Measurements from ENCODE around the gene ZNF511. TPM values are rescaled to one million over a fixed set of nuclear protein-coding genes. Genes with fewer than 3 reads are reported as not detected.

Gene ZNF511
- polyA plus RNA-seq, 1 experiment: 32.9 TPM

GRCh38 chr10:133359972-133360610 lies 51.4 kb downstream of the ZNF511 start:
- Histone ChIP-seq H3K27me3 (ENCODE audit: control insufficient read depth, insufficient read depth, low read length) (no peaks in the 10 kb centered on the region), H3K36me3 (ENCODE audit: control insufficient read depth, insufficient read depth, low read length) (peaks cover 6% of the 10 kb centered on the region), H3K4me3 (ENCODE audit: low read depth, low read length) (no peak overlapping the region)
- no peak for TF ChIP-seq CTCF (IDR thresholded peaks at IDR 0.05; ENCODE audit: insufficient read depth, low read depth, low read length)
- ChIA-PET POLR2A (no interaction called here), CTCF (interaction anchor here (1.4 kb wide), 1 partner anchor 31 kb away, joined by 5 read pairs; no protein-coding TSS in a partner anchor)
- no peak for DNase-seq (ENCODE audit: low read depth)

GRCh38 chr10:133361227-133361626 lies 52.5 kb downstream of the ZNF511 start:
- no peak for TF ChIP-seq CTCF (IDR thresholded peaks at IDR 0.05; ENCODE audit: insufficient read depth, low read depth, low read length)
- Histone ChIP-seq H3K4me3 (ENCODE audit: low read depth, low read length) (no peak overlapping the region), H3K27me3 (ENCODE audit: control insufficient read depth, insufficient read depth, low read length) (no peaks in the 10 kb centered on the region), H3K36me3 (ENCODE audit: control insufficient read depth, insufficient read depth, low read length) (peaks cover 10% of the 10 kb centered on the region)
- DNase-seq (ENCODE audit: low read depth): no peak
- POLR2A ChIA-PET: interaction anchor here (0.7 kb wide), 1 partner anchor 12 kb away, joined by 5 read pairs; no protein-coding TSS in a partner anchor
- CTCF ChIA-PET: interaction anchor here (1.4 kb wide), 1 partner anchor 43 kb away, joined by 4 read pairs; no protein-coding TSS in a partner anchor

- CTCF ChIA-PET: interaction anchor here (1.0 to 1.4 kb wide), 2 partner anchors 16 to 44 kb away, joined by 3 to 4 read pairs; no protein-coding TSS in a partner anchor
- no peaks in the 10 kb centered on the region for H3K27me3 ChIP-seq (ENCODE audit: control insufficient read depth, insufficient read depth, low read length)
- H3K36me3 ChIP-seq (ENCODE audit: control insufficient read depth, insufficient read depth, low read length): peaks cover 16% of the 10 kb centered on the region
- no peak for TF ChIP-seq CTCF (IDR thresholded peaks at IDR 0.05; ENCODE audit: insufficient read depth, low read depth, low read length)
- no peak overlapping the region for H3K4me3 ChIP-seq (ENCODE audit: low read depth, low read length)
- DNase-seq (ENCODE audit: low read depth): no peak
- POLR2A ChIA-PET: no interaction called here
These were observed 53.2 kb downstream of the ZNF511 start for GRCh38 chr10:133361773-133362441.

Small RNA genes within 50 kb of the gene (small RNA-seq; reads per million reads assigned to genes)
- not detected for gene BANF1P2 (ENCODE audit: insufficient read length, low read depth, low replicate concordance)

Other genes starting within 250 kb of the ZNF511 start
- not detected in 2 replicates for gene ADGRA1, start 221.0 kb upstream of the ZNF511 start, polyA plus RNA-seq (2011; rRNA removed)
- gene KNDC1, start 148.7 kb upstream of the ZNF511 start, polyA plus RNA-seq (2011; rRNA removed): 1.0 and 1.1 TPM in 2 replicates
- not detected in 2 replicates for gene UTF1, start 78.7 kb upstream of the ZNF511 start, polyA plus RNA-seq (2011; rRNA removed)
- not detected in 2 replicates for gene VENTX, start 71.1 kb upstream of the ZNF511 start, polyA plus RNA-seq (2011; rRNA removed)
- gene ADAM8, start 32.0 kb upstream of the ZNF511 start, polyA plus RNA-seq (2011; rRNA removed): 0.53 and 0.77 TPM in 2 replicates
- gene TUBGCP2, start within 50 bp of the ZNF511 start, polyA plus RNA-seq (2011; rRNA removed): 44.2 and 55.8 TPM in 2 replicates
- 0.31 and 0.91 TPM in 2 replicates for gene CALY, start 28.0 kb downstream of the ZNF511 start, polyA plus RNA-seq (2011; rRNA removed)
- gene PRAP1, start 38.5 kb downstream of the ZNF511 start, polyA plus RNA-seq (2011; rRNA removed): not detected in 2 replicates
- 40.6 and 49.8 TPM in 2 replicates for gene FUOM, start 49.1 kb downstream of the ZNF511 start, polyA plus RNA-seq (2011; rRNA removed)
- 41.7 and 63.9 TPM in 2 replicates for gene ECHS1, start 64.4 kb downstream of the ZNF511 start, polyA plus RNA-seq (2011; rRNA removed)
- gene PAOX, start 70.3 kb downstream of the ZNF511 start, polyA plus RNA-seq (2011; rRNA removed): 3.5 and 4.5 TPM in 2 replicates
- 30.9 and 38.1 TPM in 2 replicates for gene MTG1, start 85.2 kb downstream of the ZNF511 start, polyA plus RNA-seq (2011; rRNA removed)
- 1.8 and 3.0 TPM in 2 replicates for gene SPRN, start 115.7 kb downstream of the ZNF511 start, polyA plus RNA-seq (2011; rRNA removed)
- gene SCART1, start 145.0 kb downstream of the ZNF511 start, polyA plus RNA-seq (2011; rRNA removed): 0.89 and 1.3 TPM in 2 replicates
- 1.3 and 1.9 TPM in 2 replicates for gene CYP2E1, start 218.4 kb downstream of the ZNF511 start, polyA plus RNA-seq (2011; rRNA removed)

Data from BJ (cell line).